Activated T-cell treated with anti-CD3 and anti-CD28 coated beads, Interleukin-2, amount 50 U/mL, for 4 hours (primary cell): Measurements from ENCODE around the gene NDRG4. TPM values are rescaled to one million over a fixed set of nuclear protein-coding genes. Genes with fewer than 3 reads are reported as not detected.
"Not testable (repeated sequence)": the region's sequence is repeated elsewhere in the genome, so short reads cannot be mapped to it uniquely, and the experiment has no call there.

Experiments
- ATAC-seq, 2 donors: fragments of 200-7000 bp; cut with Tn5 transposase; one replicate each; pipeline ENCODE4 v1.10.0; 2021
- DNase-seq: peaks from one replicate; pipeline ENCODE4 v3.0.0-alpha.2; 2020
- H3K27me3 Mint-ChIP-seq: one replicate; pipeline ENCODE4 v1.8.0; 2021; ENCODE audit warnings: low read depth, mixed read lengths
- H3K36me3 Mint-ChIP-seq: one replicate; pipeline ENCODE4 v1.8.0; 2022; ENCODE audit warnings: mixed read lengths; ENCODE audit not compliant: insufficient read depth
- H3K4me1 Mint-ChIP-seq: one replicate; pipeline ENCODE4 v1.8.0; 2021; ENCODE audit warnings: low read depth, mixed read lengths
- H3K4me3 Mint-ChIP-seq: one replicate; pipeline ENCODE4 v1.8.0; 2021; ENCODE audit warnings: mild to moderate bottlenecking, moderate library complexity, mixed read lengths
- H3K9me3 Mint-ChIP-seq: one replicate; pipeline ENCODE4 v1.8.0; 2021; ENCODE audit warnings: mixed read lengths
- total RNA-seq, 3 donors: library from RNA; stranded (reverse); gene quantifications; one replicate each; pipeline ENCODE4 v1.2.1, GENCODE V29; 2021

NDRG4 gene
- total RNA-seq, 3 donors from 2014 or later: 0.54 to 0.91 (median 0.84) TPM

DNA sequence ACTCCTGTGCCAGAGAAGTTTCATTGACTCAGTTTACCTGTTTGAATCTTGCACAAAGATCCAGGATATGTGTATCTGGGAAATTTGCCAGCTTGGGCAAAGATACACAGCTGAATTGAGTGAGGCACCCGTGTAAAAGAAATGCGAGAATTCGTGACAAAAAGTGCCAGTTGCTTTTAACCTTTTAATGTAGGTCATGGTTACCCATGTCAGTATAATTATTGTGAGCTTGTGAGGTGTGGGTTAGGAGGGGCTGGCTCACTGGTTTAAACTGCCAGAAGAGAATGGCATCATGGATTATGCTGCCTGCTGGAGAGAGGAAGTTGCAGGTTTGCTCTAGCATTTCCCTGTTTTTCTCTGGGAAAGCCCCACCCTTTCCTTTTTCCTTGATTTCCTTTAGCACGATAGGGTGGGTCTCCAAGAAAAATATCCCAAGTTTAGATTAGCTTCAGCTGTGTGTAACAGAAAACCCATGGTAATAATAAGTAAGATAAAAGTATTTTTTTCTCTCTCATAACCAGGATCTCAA is 24.8 kb upstream of the NDRG4 start:
- H3K36me3 Mint-ChIP-seq: no peaks in the 10 kb centered on the region
- no peaks in the 10 kb centered on the region for H3K9me3 Mint-ChIP-seq
- no peak for ATAC-seq
- DNase-seq: no peak
- peaks cover 1% of the 10 kb centered on the region for H3K27me3 Mint-ChIP-seq
- H3K4me1 Mint-ChIP-seq: no peaks in the 10 kb centered on the region
- no peak overlapping the region for H3K4me3 Mint-ChIP-seq

DNA sequence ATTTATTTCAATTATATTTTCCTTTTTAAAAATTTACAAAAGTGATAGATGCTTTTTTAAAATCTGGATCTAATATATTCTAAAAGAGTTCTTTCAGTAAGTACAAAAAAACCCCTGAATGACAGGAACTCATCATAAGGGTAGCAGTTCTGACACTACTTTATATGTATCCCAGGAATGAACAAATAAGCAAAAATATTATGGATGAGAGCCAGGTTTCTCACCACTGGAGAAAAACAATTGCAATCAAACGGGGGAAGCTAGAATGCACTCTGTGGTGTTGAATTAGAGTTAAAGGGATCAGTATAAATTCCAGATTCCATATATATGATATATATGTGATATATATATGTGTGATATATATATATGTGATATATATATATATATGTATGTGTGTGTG is 23.2 kb upstream of the NDRG4 start:
- Mint-ChIP-seq H3K9me3 (no peaks in the 10 kb centered on the region), H3K36me3 (no peaks in the 10 kb centered on the region), H3K4me1 (no peaks in the 10 kb centered on the region), H3K27me3 (peaks cover 7% of the 10 kb centered on the region), H3K4me3 (no peak overlapping the region)
- DNase-seq (no peak), ATAC-seq (no peak)

DNA sequence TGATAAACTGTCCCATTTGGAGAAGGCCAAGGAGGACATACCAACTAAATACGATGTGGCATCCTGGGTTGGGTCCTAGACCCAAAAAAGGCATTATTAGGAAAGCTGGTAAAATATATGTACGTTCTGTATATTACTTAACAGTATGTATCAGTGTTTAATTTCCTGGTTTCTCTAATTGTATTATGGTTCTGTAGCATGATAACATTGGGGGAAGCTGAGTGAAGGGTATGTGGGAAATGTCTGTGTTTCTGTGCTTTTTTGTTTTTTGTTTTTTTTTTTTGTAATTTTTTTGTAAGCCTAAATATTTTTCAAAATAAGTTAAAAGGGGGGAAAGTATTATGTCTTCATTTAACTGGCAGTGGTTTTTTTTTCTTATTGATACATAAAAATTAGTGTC is 21.5 kb upstream of the NDRG4 start:
- Mint-ChIP-seq H3K36me3 (no peaks in the 10 kb centered on the region), H3K4me3 (no peak overlapping the region), H3K9me3 (no peaks in the 10 kb centered on the region), H3K27me3 (peaks cover 7% of the 10 kb centered on the region), H3K4me1 (no peaks in the 10 kb centered on the region)
- ATAC-seq (no peak), DNase-seq (no peak)

DNA sequence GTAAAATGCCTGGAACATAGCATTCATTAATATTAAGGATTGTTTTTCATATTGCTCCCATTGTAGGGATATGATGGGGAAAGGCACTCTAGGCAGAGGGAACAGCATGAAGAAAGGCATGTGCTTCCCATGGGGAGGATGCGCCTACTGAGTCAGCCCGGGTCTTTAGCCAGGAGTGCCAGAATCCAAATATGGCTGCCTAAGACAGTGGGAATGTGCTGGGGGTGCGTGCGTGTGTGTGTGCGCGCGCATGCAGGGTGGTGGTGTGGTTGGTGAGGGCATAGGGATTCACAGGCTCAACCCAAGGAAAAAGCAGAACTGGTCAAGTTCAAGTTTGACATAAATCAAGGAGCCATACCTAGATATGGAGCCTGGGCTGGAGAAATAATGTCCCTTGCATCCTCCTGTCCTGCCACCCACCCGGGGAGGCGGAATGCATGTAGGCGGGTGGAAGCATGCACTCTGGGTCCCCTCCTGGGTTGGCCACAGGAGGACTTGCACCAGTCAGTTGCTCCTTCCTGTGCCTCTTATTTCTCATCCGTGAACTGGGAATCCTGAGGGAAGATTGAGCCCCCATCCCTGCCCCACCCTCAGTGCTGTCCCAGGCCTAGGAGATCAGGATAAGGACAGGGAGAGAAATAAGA is 18.6 kb upstream of the NDRG4 start:
- peaks cover 6% of the 10 kb centered on the region for H3K27me3 Mint-ChIP-seq
- no peaks in the 10 kb centered on the region for H3K36me3 Mint-ChIP-seq
- no peak for DNase-seq
- ATAC-seq: no peak
- no peaks in the 10 kb centered on the region for H3K4me1 Mint-ChIP-seq
- H3K9me3 Mint-ChIP-seq: no peaks in the 10 kb centered on the region
- H3K4me3 Mint-ChIP-seq: no peak overlapping the region

DNA sequence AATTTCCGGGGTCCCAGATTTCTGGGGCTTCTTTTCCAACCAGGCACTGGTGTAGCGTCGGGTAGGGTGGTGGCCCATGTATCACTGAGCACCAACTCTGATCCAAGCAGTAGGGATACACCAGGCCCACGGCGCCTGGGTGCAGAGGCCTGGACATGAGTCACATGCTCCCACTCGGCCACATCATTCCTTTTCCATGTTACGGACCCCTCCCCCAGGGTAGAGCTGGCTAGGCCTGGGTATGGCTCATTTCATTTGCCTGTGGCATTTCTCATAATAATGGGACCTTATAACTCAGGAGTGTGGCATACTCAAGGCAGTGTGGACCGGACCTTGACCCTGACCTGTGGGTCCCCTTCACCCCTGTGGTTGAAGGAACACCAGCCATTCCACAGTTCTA is 18.0 kb upstream of the NDRG4 start:
- Mint-ChIP-seq H3K4me3 (no peak overlapping the region), H3K27me3 (peaks cover 5% of the 10 kb centered on the region), H3K36me3 (no peaks in the 10 kb centered on the region), H3K4me1 (no peaks in the 10 kb centered on the region), H3K9me3 (no peaks in the 10 kb centered on the region)
- ATAC-seq: no peak
- no peak for DNase-seq

DNA sequence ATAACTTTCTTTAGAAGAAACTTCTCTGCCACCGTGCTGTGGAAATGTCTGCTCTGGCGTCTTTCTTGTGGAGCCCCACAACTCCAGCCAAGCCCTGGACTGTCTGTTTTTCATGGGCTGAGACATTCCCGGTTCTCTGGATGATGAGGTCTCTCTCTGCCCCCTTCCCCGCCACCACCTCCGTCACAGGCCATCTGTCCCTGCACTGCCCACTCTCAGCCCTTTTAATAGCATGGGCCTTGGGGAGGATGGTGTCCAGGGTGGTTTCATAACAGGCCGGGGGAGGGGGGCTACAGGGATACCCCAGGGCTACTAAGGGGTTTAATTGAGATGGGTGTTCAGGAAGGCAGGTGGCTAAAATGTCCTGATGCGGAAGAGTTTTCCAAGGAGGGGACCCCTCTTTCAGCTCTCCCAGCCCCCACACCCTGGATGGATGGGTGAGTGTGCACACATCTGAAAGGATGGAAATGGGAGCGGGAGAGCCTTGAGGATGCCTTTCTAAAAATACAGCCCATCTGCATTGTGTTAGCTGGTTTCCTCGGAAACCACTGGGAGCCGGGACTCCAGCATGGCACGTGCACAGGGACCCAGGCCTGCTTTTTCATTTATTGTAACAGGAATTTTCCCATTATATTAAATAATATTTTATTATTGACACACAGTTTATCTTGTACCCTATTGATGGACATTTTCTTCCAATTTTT is 14.6 kb upstream of the NDRG4 start:
- Mint-ChIP-seq H3K36me3 (no peaks in the 10 kb centered on the region), H3K4me1 (no peaks in the 10 kb centered on the region), H3K9me3 (no peaks in the 10 kb centered on the region), H3K4me3 (no peak overlapping the region), H3K27me3 (peaks cover 7% of the 10 kb centered on the region)
- ATAC-seq (no peak), DNase-seq (no peak)

DNA sequence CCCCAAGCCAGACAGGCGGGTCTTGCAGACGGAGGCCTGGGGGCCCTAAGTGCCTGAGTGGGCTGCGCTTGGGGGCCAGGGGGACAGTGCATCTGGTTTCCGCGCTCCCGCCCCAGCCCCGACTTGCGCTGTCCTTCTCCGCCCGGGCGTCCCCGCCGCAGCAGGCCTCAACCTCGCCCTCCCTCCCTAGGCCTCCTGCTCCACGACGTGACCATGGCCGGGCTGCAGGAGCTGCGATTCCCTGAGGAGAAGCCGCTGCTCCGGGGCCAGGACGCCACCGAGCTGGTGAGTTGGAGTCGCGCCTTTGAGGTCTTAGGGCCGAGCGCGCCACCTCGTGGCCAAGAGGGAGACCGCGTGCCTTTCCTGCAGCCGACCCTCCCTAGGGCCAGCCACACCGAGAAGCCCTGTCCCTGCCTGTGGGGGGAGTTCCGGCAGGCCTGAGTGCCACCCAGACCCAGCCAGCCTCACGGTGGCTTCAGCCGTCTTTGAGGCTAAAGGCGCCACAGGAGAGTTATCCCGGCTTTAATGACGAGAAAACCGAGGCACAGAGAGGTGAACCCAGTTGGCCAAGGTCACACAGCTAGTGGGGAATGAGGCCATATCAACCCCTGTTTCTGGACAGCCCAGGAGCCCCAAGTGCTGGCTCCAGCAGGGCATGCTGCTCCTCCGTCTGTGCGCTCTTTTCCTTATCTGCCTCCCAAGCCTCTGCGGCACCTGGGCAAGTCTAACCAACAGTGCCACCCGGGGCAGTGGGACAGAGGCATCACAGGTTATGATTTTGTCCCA is 12.2 kb upstream of the NDRG4 start:
- ATAC-seq: peak; percentile 89 to 95
- peaks cover 3% of the 10 kb centered on the region for H3K27me3 Mint-ChIP-seq
- no peaks in the 10 kb centered on the region for H3K36me3 Mint-ChIP-seq
- no peaks in the 10 kb centered on the region for H3K9me3 Mint-ChIP-seq
- H3K4me3 Mint-ChIP-seq: no peak overlapping the region
- no peaks in the 10 kb centered on the region for H3K4me1 Mint-ChIP-seq
- peak; percentile 69 for DNase-seq

DNA sequence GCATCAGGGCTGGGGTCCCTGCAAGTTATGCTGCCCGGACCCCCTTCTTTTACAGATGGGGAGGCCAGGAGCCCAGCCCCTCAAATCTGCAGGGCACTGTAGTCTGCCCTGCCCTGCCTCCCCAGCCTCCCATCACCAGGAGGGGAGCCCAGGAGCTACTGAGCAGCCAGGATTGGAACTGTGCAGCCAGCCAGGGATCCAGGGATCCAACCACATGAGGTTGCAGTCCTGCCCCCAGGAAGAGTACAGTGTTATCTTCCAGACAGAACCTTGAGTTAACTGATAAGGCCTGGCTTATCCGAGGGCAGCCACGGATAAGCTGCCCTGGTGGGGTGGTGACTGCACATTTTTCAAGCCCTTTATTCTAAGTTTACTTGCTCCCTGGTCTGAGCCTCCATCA is 11.4 kb upstream of the NDRG4 start:
- H3K36me3 Mint-ChIP-seq: no peaks in the 10 kb centered on the region
- H3K4me1 Mint-ChIP-seq: no peaks in the 10 kb centered on the region
- DNase-seq (no peak), ATAC-seq (no peak)
- H3K9me3 Mint-ChIP-seq: no peaks in the 10 kb centered on the region
- no peak overlapping the region for H3K4me3 Mint-ChIP-seq
- H3K27me3 Mint-ChIP-seq: peaks cover 5% of the 10 kb centered on the region

DNA sequence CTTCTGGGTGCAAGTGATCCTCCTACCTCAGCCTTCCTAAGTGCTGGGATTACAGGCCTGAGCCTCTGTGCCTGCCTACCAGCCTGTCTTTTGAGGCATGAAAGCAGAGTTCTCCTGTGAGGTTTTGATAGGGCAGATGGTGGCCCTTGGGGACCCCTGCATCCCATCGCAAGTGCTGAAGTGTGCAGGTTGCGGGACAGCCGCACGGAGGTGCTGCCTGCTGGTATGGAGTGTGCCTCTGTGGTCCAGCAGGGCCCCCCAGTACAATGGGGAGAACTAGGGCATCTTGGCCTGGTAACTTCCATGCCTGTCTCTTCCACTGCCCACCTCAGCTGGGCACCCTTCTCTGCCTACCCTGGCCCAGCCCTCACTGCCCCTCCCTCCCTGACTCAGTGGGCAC is 9.9 kb upstream of the NDRG4 start:
- DNase-seq: no peak
- no peak overlapping the region for H3K4me3 Mint-ChIP-seq
- no peak for ATAC-seq
- no peaks in the 10 kb centered on the region for H3K4me1 Mint-ChIP-seq
- H3K9me3 Mint-ChIP-seq: no peaks in the 10 kb centered on the region
- H3K27me3 Mint-ChIP-seq: peaks cover 5% of the 10 kb centered on the region
- H3K36me3 Mint-ChIP-seq: no peaks in the 10 kb centered on the region

DNA sequence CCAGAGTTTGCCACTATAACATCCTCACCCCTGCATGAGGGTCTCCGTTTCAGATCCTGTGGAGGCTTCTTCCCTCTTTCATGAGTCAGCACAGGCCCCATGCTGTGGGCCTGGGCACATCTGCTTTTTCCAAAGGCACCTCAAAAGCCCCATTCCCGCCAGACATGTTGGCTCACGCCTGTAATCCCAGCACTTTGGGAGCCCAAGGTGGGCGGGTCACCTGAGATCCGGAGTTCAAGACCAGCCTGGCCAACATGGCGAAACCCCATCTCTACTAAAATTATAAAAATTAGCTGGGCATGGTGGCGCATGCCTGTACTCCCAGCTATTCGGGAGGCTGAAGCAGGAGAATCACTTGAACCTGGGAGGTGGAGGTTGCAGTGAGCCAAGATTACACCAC is 9.4 kb upstream of the NDRG4 start:
- not testable (repeated sequence) for H3K36me3 Mint-ChIP-seq, ATAC-seq, H3K4me3 Mint-ChIP-seq, H3K27me3 Mint-ChIP-seq, DNase-seq, H3K9me3 Mint-ChIP-seq, H3K4me1 Mint-ChIP-seq

DNA sequence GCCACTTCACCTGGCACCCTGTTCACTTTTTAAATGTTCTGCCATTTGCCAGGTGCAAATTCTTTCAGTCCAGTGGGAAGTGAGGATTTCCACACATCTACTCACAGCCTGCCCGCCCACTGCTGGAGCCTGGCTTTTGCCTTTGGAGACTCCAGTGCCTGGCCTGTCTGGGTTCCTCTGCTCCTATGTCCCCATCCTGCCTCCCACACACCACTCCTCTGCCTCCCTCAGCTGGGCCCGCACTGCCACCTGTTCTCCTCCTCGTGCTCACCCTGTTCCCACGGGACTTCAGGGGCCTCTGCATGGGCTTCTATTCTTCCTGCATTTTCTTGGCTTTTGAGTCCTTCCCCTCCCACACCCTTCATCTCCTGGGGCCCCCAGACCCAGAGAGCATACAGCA is 7.9 kb upstream of the NDRG4 start:
- no peaks in the 10 kb centered on the region for H3K36me3 Mint-ChIP-seq
- DNase-seq: no peak
- H3K9me3 Mint-ChIP-seq: no peaks in the 10 kb centered on the region
- no peak overlapping the region for H3K4me3 Mint-ChIP-seq
- ATAC-seq: no peak
- peaks cover 8% of the 10 kb centered on the region for H3K27me3 Mint-ChIP-seq
- H3K4me1 Mint-ChIP-seq: no peaks in the 10 kb centered on the region

DNA sequence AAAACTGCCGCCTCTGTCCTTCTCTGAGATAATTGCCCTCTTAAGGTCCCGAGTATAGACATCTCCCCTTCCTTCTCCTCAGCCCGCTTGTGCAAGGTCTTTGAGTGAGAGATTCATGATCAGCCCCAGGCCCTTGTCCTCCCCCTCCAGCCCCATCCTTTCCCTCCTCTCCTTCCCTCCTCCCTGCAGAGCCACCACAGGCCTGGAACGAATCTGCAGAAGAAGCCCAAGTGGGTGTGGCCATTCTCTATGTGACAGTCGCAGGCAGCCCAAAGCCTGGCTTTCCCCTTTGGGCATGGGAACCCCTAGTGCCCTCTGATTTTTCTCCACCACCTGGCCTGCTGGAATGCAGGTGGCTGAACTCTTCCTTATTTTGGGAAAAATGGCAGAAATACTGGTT is 7.2 kb upstream of the NDRG4 start:
- DNase-seq: no peak
- no peak overlapping the region for H3K4me3 Mint-ChIP-seq
- no peaks in the 10 kb centered on the region for H3K4me1 Mint-ChIP-seq
- peaks cover 8% of the 10 kb centered on the region for H3K27me3 Mint-ChIP-seq
- H3K9me3 Mint-ChIP-seq: no peaks in the 10 kb centered on the region
- no peaks in the 10 kb centered on the region for H3K36me3 Mint-ChIP-seq
- no peak for ATAC-seq

DNA sequence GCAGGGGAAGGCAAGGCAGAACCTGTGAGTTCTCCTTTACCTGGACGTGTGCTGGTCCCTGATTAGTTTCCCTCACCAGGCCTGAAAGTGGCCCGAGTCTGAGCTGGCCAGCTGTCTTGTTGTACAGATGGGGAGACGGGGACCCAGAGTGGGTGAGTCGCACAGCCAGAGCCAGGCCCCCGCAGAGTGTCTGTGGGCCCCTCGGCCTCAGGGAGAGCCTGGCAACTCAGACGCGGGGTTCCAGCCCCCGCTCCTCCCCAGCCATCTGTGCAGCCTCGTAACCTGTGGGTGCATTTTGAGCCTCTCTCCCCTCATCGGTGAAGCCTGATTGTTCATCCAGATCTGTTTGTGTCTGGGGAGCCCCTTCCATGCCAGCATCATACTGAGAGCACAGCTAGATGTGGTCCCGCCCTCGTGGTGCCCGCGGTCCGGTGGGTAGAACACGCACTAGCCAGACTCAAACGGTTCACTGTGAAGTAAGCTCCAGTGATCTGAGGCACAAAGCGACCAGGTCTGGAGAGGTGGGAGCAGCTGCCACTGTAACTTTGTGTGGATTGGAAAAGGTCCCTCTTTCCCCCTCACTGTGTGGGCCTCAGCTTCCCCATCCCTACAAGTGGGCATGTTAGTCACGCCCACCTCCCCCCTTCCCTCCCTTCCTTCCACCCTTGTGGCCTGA is 6.0 kb upstream of the NDRG4 start:
- no peak overlapping the region for H3K4me3 Mint-ChIP-seq
- no peaks in the 10 kb centered on the region for H3K9me3 Mint-ChIP-seq
- H3K4me1 Mint-ChIP-seq: no peaks in the 10 kb centered on the region
- ATAC-seq (no peak), DNase-seq (no peak)
- peaks cover 8% of the 10 kb centered on the region for H3K27me3 Mint-ChIP-seq
- no peaks in the 10 kb centered on the region for H3K36me3 Mint-ChIP-seq

DNA sequence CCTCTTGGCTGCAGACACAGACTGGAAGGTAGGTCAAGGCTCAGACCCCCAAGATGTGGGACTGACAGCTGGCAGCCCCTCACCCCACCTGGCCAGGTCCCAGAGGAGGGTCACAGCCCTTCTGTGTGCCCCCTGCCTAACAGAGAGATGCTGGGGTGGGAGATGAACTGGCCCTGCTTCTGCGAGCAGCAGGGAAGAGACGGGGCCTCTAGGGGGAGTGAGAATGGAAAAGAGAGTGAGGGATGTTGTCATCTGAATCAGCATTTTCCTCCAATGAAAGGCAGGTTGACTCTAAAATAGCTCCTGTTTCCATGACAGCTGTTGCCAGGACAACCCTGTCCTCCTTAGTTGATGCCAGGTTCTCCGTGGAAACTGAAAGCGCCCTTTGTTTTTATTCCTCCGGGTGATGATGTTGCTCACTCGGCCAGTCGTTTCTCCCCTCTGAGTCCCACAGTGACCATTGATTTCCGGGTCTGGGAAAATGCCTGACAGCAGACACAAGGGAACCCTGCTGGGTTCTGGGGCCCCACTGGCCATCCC is 4.9 kb upstream of the NDRG4 start:
- no peaks in the 10 kb centered on the region for H3K9me3 Mint-ChIP-seq
- ATAC-seq (peak; percentile 71 to 85), DNase-seq (peak; percentile 48)
- H3K36me3 Mint-ChIP-seq: no peaks in the 10 kb centered on the region
- no peaks in the 10 kb centered on the region for H3K4me1 Mint-ChIP-seq
- peaks cover 8% of the 10 kb centered on the region for H3K27me3 Mint-ChIP-seq
- H3K4me3 Mint-ChIP-seq: no peak overlapping the region
